Suprapubic skin (tissue), 4 donors: ENCODE measurements around the gene FOXC1.

ENCODE experiments used
- EP300 ChIP-seq: sonication (generic); formaldehyde crosslinking; IDR thresholded peaks from one replicate; pipeline ENCODE4 v1.6.1; 2017; ENCODE audit warnings: antibody characterized with exemption
- POLR2A ChIP-seq, 2 donors: fragments of 450-650 bp; IDR thresholded peaks; one replicate each; pipeline ENCODE4 v1.6.1; 2017; ENCODE audit warnings: antibody characterized with exemption in 2 of 2, mild to moderate bottlenecking in 2 of 2, moderate library complexity in 2 of 2
- POLR2AphosphoS5 ChIP-seq, 3 donors: sonication (generic); formaldehyde crosslinking; IDR thresholded peaks; one replicate each; pipeline ENCODE4 v1.6.1; 2017; ENCODE audit warnings: antibody characterized with exemption in 3 of 3
- TF ChIP-seq, protein P1 (sequence below), 2 donors: fragments of 200-600 bp in 1 of 2; fragments of 450-650 bp in 1 of 2; sonication (generic) in 1 of 2; IDR thresholded peaks; one replicate each; pipeline ENCODE4 v1.5.1; 2016 to 2019; ENCODE audit warnings: antibody characterized with exemption in 2 of 2, mild to moderate bottlenecking in 1 of 2, moderate library complexity in 1 of 2

DNA sequence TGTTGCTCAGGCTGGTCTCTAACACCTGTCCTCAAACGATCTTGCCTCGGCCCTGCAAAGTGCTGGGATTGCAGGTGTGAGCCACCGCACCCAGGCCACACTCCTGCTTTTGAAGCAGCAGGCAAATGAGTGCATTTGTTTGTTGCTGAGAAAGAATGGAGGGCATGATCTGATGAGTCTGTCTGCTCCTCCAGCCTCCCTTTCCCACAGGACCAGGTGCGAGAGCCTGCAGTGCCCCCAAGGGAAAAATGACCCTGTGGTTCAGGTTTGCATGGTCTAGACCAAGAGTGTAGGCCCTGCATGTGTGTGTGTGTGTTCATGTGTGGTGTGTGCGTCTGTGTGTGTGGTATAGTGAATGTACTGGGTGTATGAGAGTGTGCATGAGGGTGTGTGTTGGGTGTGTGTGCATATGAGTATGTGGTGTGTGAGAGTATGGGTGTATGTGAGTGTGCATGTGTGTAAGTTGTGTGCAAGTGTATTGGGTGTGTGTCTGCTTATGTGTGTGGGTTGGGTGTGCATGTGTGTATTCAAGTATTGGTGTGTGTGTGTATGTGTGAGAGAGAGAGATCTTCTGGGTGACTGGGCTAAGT is 22.8 kb upstream of the FOXC1 start:
- TF ChIP-seq, protein P1, sequence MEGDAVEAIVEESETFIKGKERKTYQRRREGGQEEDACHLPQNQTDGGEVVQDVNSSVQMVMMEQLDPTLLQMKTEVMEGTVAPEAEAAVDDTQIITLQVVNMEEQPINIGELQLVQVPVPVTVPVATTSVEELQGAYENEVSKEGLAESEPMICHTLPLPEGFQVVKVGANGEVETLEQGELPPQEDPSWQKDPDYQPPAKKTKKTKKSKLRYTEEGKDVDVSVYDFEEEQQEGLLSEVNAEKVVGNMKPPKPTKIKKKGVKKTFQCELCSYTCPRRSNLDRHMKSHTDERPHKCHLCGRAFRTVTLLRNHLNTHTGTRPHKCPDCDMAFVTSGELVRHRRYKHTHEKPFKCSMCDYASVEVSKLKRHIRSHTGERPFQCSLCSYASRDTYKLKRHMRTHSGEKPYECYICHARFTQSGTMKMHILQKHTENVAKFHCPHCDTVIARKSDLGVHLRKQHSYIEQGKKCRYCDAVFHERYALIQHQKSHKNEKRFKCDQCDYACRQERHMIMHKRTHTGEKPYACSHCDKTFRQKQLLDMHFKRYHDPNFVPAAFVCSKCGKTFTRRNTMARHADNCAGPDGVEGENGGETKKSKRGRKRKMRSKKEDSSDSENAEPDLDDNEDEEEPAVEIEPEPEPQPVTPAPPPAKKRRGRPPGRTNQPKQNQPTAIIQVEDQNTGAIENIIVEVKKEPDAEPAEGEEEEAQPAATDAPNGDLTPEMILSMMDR (IDR thresholded peaks at IDR 0.05) = no peak
- TF ChIP-seq POLR2A (IDR thresholded peaks at IDR 0.05) (no peak), POLR2AphosphoS5 (IDR thresholded peaks at IDR 0.05) (no peak), EP300 (no peak)
